ENCODE data around the gene ATXN1.

Gene ATXN1

DNA sequence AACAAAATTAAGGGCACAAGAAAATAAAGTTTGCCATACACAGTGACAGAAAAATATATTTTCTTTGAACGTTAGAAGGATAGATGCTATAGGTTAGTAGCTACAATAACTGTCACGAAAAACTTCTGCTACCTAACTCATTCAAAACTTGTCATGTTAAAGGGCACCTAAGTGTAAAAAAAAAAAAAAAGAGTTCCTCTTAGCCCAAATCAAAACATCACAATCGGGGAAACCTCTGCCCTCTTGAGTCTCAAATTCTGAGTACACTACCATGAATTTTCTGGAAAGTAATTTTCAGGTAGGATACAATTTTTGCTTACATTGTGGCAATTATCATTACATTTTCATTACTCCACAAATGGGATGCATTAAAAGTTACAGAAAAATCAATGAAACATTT lies 5.7 kb downstream of the ATXN1 start:
- no peak overlapping the region for H3K4me3 ChIP-seq (ENCODE audit: low read length, poor library complexity, severe bottlenecking)
- H3K9ac ChIP-seq (ENCODE audit: low read depth, low read length, poor library complexity, severe bottlenecking), result no peak overlapping the region

GRCh38 chr6:16754876-16755275 lies 6.4 kb downstream of the ATXN1 start:
- Histone ChIP-seq H3K27me3 (ENCODE audit: insufficient read depth, low read length, poor library complexity, severe bottlenecking) (no peaks in the 10 kb centered on the region), H3K9ac (ENCODE audit: low read depth, low read length, poor library complexity, severe bottlenecking) (no peak overlapping the region), H3K4me1 (ENCODE audit: insufficient read depth, low read length, poor library complexity, severe bottlenecking) (peaks cover 57% of the 10 kb centered on the region), H3K79me2 (ENCODE audit: insufficient read depth, low read length) (peaks cover 93% of the 10 kb centered on the region), H4K20me1 (ENCODE audit: insufficient read depth, low read length, poor library complexity, severe bottlenecking) (peaks cover 24% of the 10 kb centered on the region), H3K9me2 (replicated peaks; ENCODE audit: low read depth, low read length) (no peaks in the 10 kb centered on the region), H2AFZ (ENCODE audit: low read length) (no peak overlapping the region), H3K4me2 (ENCODE audit: low read depth, low read length, poor library complexity, severe bottlenecking) (peak overlapping the region; percentile 1), H3F3A (ENCODE audit: low read depth) (no peaks in the 10 kb centered on the region; the same call in 1 of the 2 replicates), H3K4me3 (ENCODE audit: low read length, poor library complexity, severe bottlenecking) (no peak overlapping the region), H3K9me3 (ENCODE audit: insufficient read depth, low read depth, low read length) (no peaks in the 10 kb centered on the region), H3K36me3 (ENCODE audit: insufficient read depth, low read length) (0 out of 2 replicates have a peak, but pooled peaks cover 5% of the 10 kb centered on the region)
- TF ChIP-seq EZH2phosphoT487 (IDR thresholded peaks at IDR 0.05; ENCODE audit: borderline replicate concordance), result no peak
- TF ChIP-seq, protein P1, sequence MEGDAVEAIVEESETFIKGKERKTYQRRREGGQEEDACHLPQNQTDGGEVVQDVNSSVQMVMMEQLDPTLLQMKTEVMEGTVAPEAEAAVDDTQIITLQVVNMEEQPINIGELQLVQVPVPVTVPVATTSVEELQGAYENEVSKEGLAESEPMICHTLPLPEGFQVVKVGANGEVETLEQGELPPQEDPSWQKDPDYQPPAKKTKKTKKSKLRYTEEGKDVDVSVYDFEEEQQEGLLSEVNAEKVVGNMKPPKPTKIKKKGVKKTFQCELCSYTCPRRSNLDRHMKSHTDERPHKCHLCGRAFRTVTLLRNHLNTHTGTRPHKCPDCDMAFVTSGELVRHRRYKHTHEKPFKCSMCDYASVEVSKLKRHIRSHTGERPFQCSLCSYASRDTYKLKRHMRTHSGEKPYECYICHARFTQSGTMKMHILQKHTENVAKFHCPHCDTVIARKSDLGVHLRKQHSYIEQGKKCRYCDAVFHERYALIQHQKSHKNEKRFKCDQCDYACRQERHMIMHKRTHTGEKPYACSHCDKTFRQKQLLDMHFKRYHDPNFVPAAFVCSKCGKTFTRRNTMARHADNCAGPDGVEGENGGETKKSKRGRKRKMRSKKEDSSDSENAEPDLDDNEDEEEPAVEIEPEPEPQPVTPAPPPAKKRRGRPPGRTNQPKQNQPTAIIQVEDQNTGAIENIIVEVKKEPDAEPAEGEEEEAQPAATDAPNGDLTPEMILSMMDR (conservative IDR thresholded peaks at IDR 0.05; ENCODE audit: low read length), result no peak

More for the DNA sequence above, 5.7 kb downstream of the ATXN1 start:
- Histone ChIP-seq H3F3A (ENCODE audit: low read depth) (no peaks in the 10 kb centered on the region; the same call in 1 of the 2 replicates), H3K9me2 (replicated peaks; ENCODE audit: low read depth, low read length) (no peaks in the 10 kb centered on the region), H3K4me1 (ENCODE audit: insufficient read depth, low read length, poor library complexity, severe bottlenecking) (peaks cover 56% of the 10 kb centered on the region), H3K4me2 (ENCODE audit: low read depth, low read length, poor library complexity, severe bottlenecking) (peak overlapping the region; percentile 31), H3K79me2 (ENCODE audit: insufficient read depth, low read length) (peaks cover 93% of the 10 kb centered on the region), H4K20me1 (ENCODE audit: insufficient read depth, low read length, poor library complexity, severe bottlenecking) (peaks cover 24% of the 10 kb centered on the region), H3K27me3 (ENCODE audit: insufficient read depth, low read length, poor library complexity, severe bottlenecking) (no peaks in the 10 kb centered on the region), H3K36me3 (ENCODE audit: insufficient read depth, low read length) (0 out of 2 replicates have a peak, but pooled peaks cover 5% of the 10 kb centered on the region), H2AFZ (ENCODE audit: low read length) (no peak overlapping the region), H3K9me3 (ENCODE audit: insufficient read depth, low read depth, low read length) (no peaks in the 10 kb centered on the region)
- no peak for TF ChIP-seq EZH2phosphoT487 (IDR thresholded peaks at IDR 0.05; ENCODE audit: borderline replicate concordance)
- TF ChIP-seq, protein P1 (conservative IDR thresholded peaks at IDR 0.05; ENCODE audit: low read length), result no peak

GRCh38 chr6:16754274-16754673 lies 7.0 kb downstream of the ATXN1 start:
- peaks cover 21% of the 10 kb centered on the region for H4K20me1 ChIP-seq (ENCODE audit: insufficient read depth, low read length, poor library complexity, severe bottlenecking)
- H3K36me3 ChIP-seq (ENCODE audit: insufficient read depth, low read length), result 0 out of 2 replicates have a peak, but pooled peaks cover 5% of the 10 kb centered on the region
- H3K27me3 ChIP-seq (ENCODE audit: insufficient read depth, low read length, poor library complexity, severe bottlenecking), result no peaks in the 10 kb centered on the region
- no peaks in the 10 kb centered on the region for H3K9me2 ChIP-seq (replicated peaks; ENCODE audit: low read depth, low read length)
- H3K9ac ChIP-seq (ENCODE audit: low read depth, low read length, poor library complexity, severe bottlenecking), result no peak overlapping the region
- TF ChIP-seq, protein P1 (conservative IDR thresholded peaks at IDR 0.05; ENCODE audit: low read length), result no peak
- TF ChIP-seq EZH2phosphoT487 (IDR thresholded peaks at IDR 0.05; ENCODE audit: borderline replicate concordance), result no peak
- H3K79me2 ChIP-seq (ENCODE audit: insufficient read depth, low read length), result peaks cover 93% of the 10 kb centered on the region
- H3K4me1 ChIP-seq (ENCODE audit: insufficient read depth, low read length, poor library complexity, severe bottlenecking), result peaks cover 62% of the 10 kb centered on the region
- no peaks in the 10 kb centered on the region for H3K9me3 ChIP-seq (ENCODE audit: insufficient read depth, low read depth, low read length)
- no peaks in the 10 kb centered on the region; the same call in 1 of the 2 replicates for H3F3A ChIP-seq (ENCODE audit: low read depth)
- peak overlapping the region; percentile 1 for H3K4me2 ChIP-seq (ENCODE audit: low read depth, low read length, poor library complexity, severe bottlenecking)
- no peak overlapping the region for H3K4me3 ChIP-seq (ENCODE audit: low read length, poor library complexity, severe bottlenecking)
- no peak overlapping the region for H2AFZ ChIP-seq (ENCODE audit: low read length)

Measured in Loucy (cell line).